HG02610 (cell line): ENCODE results near the gene DMC1.

Experiments used
- ATAC-seq: cut with Tn5 transposase; IDR thresholded peaks from one replicate; pipeline ENCODE4 v1.9.1; 2021; ENCODE audit warnings: mild to moderate bottlenecking, moderate library complexity; ENCODE audit not compliant: unreplicated experiment

The DMC1 gene

DNA sequence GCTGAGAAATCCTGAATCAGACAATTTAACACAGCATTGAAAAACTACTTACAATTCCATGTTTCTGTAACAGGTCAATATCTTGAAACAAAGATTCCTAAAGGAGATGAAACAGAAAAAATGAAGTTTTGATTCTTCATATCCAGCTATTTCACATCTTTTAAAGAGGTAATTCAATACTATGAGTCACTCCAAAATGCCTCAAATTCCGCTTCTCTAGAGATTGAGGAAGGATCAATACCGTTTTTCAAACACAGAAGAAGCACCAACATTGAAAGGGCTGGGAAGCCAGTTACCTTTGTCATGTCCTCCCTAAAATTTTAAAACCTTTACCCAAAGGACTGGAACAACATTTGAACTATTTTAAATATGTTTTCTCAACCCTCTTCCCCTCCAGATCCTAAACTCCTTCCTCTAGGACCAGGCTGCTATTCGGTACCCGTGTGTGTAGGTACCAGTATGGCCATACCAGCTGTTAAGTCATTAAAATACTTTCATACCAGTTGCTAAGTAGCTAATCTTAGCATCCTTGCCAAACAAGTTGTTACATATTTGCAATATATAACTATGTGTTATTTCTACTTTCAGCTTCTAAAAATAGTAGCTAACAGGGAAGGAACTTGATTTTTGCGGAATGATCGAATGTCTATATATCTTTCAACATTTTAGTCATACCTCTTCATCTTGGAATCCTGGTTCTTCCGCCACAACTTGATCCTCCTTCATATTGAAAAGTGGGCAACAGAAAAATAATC is 2.3 kb downstream of the DMC1 start:
- ATAC-seq, result no peak

DNA sequence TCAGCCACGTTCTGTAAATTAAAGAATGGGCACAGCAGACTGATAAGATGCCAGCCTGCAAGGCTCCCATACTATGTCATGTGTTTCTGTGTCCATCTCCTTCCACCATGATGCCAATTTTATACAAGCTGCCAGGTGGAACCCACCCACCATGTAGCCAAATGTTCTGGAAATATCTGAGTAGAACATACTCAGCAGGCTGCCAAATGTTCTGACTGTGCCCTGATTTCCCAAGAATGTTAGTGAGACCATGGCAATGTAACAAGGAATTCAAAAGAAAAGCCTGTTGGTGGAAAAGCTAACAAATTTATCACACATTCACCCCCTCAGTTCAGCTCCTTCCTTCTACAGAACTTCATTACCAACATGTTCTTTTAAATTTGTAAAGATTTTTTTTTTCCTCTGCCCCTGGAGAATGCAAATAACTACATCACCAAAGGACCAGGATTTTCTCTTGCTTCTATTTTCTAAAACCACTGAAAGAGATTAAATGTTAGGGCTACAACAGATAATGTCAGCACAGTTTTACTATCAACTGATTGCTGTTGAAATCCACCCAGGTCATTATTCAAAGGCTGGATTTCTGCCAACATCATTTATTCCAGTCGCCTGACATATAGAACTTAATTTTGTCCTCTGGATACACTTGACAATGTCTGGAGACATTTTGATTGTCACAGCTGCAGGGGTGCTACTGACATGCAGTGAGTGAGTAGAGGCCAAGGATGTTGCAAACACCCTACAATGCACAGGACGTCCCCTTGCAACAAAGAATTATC is 3.1 kb downstream of the DMC1 start:
- no peak for ATAC-seq

DNA sequence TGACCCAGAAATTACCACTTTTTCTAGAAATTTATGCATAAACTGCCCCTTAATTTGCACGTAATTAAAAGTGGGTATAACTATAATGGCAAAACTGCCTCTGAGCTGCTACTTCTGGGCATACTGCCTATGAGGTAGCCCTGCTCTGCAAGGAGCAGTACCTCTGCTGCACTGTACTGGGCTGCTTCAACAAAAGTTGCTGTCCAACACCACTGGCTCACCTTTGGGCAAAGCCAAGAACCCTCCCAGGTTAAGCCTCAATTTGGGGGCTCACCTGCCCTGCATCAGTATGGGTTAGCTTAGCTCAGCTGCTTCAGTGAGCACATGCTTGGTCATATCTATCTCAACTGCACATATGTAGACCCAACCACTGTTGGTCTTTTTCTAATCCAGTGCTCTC is 4.5 kb downstream of the DMC1 start:
- ATAC-seq, result no peak

DNA sequence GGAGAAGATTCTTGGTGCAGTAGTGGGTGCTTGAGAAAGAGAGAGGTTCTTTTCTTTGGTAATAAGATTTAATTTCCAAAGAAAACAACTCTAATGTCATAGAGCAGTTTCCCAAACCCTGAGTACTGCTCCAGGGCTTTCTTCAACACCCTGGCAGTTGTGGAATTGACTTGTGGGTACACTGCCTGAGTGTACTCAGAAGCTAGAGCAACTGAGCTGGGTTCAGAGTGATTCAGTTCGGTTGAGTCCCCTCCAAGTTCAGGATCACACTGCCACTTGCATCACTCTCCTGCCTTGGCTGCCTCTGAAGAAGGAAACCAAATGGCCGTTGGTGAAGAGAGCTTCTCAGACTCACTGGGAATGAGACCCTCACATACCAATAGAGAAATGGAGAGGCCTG is 5.3 kb downstream of the DMC1 start:
- ATAC-seq, result no peak

DNA sequence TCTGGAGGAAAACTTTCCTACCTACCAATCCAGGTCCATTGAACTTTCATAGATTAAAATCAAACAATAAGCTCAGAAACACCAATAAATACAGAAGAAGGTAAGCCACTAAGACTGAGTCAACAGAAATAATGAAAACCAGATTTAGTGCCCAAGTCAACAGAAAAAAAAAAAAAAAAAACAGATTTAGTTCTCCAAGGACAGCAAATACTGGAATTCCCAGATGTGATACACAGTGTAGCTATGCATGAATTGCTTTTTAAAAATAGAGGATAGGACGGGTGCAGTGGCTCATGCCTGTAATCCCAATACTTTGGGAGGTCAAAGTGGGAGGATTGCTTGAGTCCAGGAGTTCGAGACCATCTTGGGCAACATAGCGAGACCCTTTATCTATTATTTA is 15.7 kb downstream of the DMC1 start:
- ATAC-seq, result no peak

DNA sequence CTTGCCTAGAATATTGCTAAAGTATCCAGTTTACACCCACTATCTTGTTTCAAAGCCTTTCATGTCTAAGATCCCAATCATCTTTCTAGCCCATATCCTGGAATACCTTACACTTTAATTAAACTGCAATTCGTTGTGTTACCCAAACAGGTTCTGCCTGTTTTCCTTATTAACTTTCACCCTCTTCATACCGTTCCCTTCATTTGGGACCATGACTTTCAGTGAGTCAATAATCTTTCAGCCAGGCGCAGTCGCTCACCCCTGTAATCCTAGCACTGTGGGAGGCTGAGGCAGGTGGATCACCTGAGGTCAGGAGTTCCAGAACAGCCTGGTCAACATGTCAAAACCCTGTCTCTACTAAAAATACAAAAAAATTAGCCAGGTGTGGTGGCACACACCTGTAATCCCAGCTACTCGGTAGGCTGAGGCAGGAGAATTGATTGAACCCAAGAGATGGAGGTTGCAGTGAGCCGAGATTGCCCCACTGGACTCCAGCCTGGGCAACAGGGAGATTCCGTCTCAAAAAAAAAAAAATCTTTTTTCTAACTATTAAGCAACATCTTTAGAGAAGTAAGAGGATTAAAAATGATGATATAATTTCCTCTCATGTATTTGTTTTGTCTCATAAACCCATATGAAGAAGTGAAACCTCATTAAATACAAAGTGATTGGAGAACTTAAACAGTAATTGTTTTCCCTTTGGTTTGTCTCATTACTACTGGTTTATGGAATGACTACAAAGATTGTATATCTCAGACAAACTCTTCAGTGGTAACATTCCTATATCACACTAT is 20.7 kb downstream of the DMC1 start:
- no peak for ATAC-seq

DNA sequence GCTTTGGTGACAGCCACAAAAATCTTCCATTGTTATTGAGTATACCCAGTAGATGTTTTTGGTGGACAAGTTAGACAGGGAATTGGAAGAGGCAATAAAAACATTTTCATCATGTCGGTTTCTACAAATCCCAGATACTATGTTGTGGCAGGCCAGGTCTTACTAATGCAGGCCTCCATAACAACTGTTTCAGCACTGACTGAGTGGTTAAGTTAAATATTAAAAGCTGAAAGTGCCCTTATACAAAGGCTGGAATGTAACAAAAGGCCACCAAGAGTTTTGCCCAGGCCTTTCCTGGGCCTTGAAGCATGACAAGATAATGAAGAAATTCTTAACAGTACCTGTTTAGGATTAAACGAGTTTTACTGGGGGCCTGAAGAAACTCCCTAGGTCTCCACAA is 29.3 kb downstream of the DMC1 start:
- no peak for ATAC-seq

DNA sequence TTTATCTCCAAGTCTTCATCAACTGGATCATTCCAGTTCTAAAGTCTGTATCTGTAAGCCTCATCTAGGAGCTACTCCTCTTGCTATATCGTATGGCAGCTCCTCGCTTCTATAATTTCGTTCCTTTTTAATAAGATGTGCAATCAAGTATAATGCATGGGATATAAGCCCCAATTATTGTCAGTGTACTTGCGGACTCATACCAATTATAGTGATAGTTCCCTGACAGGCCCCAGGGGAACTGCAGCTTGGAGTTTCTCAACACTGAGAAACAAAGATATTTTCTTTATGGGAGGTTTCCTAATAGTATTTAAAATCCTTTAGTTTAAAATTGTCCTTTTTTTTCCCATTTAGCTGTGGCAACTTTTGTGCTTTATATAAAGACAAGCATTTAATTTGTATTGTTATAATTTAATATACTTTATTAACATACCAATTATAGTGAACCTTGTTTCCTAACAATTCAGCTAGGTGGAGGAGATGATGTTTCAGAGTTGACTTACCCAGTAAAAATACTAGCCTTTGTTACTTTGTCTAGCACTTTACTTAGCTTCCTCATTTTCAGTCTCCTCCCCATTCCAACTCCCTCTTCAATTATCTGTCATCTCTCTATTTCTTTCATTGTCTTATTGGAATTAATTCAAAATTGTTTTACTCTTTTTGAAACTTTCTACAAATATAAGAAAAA is 38.6 kb downstream of the DMC1 start:
- ATAC-seq, result no peak

DNA sequence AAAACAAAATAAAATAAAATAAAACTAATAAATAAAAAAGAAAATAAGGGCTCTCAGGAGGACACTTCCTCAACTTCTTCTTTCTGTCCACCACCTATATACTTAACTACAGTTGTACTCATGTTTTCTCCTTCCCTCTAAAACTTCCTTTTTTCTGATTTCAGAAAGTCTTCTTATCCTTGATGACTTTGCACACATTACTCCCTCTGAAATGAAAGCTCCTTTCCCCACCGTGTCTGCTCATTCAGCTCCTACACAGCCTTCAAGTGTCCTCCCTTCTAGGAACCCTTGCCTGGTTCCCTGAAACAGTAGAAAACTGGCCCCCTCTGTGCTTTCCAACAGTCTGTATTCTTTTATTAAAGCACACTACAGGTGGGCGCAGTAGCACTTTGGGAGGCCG is 45.6 kb downstream of the DMC1 start:
- no peak for ATAC-seq

DNA sequence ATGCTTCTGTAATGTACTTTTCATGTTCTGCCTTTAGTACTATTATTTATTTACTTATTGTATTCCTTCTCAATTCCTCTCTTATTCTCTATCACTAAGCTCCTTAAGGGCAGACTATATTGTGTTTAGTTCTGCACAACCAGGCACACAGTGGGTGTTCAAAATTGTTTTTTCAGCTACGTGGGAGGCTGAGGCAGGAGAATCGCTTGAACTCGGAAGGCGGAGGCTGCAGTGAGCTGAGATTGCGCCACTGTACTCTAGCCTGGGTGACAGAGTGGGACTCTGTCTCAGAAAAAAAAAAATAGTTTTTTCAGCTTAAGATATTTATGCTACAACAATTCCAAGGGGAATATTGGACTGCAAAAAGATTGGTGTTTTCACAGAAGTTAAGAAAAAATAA is 46.5 kb downstream of the DMC1 start:
- ATAC-seq, result no peak

DNA sequence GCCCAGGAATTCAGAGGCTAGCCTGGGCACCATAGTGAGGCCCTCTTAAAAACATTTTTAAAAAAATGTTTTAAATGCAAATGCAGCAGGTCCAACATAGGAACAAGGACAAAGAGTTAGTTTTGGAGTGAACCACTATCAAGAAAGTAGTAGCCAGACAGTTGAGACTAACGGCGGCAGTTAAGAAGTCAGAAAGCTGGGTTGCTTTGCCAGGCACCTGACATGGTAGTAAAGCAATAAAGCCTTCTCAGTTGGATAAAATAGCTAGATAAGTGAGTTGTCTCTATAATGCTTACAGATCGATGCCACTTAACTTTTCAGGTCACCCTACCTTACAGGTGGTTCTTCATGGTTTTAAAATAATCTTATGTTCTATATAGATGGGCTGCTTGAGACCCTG is 47.0 kb downstream of the DMC1 start:
- no peak for ATAC-seq

DNA sequence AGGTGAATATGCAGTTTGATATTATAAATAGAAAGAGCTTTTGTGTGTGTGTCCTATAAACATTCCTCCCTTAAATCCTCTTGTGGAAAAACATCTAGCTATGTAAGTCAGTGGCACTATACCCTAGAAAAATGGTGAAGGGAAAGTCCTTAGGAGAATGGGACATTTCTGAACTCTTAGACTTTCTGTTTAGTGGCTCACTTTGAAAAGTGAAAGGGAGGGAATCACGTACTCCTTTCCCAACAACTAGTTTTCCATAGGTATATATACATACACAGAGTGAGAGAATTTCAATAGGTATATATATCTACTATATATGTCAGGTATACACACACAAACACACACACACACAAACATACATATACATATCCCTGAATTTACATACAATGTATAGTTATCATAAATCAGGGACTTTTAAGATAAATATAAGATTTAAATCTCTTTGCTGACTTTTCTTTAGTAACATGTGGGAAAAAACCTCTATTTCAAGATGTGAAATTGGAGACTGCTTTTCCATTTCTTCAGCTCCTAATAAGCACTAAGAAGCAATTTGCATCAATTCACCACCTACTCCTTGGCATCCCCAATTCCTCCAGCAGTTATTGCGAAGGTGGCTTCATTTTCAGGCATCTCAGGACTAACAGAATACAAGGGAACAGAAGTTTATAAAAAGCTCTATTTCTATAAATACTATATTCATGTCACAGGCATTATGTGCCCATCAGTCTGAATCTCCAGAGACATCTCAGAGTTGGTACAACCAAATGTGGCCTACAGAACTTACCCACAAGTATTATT is 50.3 kb downstream of the DMC1 start:
- ATAC-seq, result no peak

DNA sequence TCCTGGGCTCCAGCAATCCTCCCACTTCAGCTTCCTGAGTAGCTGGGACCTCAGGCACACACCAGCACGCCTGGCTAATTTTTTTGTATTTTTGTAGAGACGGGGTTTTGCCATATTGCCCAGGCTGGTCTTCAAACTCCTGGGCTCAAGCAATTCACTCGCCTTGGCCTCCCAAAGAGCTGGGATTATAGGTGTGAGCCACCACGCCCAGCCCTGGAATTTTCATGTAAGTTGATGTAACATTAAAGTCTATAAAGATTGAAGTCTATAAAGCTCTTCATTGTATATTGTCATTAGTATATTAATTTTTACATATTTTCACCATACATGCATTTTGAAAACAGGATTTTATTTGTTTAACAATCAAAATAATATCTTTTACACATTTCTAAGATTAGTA is 51.4 kb downstream of the DMC1 start:
- no peak for ATAC-seq

DNA sequence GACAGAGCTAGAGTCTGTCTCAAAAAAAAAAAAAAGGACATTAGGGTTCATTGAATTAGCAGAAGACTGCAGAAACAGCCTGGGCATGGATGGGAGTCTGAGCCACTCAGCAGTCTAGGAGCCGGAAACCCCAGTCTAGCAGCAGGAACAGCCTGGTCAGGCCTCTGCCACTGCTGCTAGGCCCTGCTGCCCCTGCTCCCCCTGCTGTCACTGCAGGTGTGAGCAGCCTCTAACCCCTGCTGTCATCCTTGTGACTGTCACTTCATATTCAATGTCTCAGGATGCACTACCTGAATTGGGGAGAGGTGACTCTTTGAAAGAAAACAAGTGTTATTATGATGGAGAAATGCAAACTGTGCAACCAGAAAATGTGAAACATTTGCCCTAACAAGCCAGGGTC is 56.9 kb downstream of the DMC1 start:
- no peak for ATAC-seq

DNA sequence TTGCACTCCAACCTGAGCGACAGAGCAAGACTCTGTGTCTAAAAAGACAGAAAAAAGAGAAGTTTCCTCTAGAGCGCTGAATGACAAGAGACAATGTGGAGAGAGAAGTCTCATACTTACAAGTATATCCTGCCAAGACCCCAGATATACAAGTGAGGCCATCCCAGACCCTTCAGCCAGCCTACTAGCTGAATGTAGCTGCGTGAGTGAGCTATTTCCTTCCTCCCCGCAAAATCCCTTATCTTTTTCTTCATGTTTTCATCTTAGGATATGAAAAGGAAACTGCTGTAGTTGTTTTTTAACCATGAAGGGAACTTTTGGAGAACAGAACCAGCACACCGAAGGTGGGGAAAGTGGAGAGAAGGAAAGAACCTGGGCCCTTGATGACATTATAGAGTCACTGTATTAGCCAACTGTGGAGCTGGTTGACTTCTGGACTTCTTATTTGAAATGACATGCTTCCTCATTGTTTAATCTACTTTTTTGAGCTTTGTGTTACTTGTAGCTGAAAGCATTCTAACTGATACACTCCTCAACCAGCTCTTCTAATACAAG is 59.5 kb downstream of the DMC1 start:
- no peak for ATAC-seq

DNA sequence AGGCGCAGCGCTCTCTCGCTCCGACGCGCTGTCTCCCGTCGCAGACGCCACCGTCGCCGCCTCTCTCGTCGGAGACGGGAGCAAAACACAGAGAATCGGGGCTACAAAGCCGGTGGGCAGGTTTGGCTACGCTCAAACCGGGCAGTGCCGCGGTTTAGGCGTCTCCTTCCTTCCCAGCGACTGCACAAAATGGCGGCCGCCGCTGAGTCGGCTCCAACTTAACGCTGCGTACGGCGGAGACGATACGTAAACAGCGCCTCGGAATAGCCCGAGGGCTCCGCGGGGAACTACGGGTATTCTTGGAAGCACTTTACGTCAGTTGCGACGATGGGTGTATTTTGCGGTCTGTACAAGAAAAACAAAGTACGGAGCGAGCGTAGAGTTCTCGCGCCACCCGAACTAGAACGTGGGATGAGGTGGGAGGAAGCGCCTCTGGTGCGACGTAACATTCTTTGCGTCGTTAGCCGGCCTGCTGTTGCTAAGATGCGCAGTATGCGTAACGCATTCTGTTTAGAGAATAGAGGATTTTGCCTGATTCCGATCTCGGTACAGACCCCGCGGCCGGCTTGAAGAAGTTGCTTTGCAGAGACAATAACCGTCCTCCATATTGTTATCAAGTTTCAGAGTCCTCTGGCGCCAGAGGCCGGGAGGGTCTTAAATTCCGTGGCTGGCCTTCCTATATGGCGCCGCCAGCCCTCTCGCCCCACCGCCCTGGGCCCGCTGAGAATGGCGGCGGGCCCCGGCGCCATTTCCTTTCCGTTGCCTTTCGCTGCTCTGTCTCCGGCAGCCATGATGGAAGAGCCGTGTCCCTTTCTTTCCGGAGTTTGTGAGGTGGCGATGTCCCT is 63.6 kb downstream of the DMC1 start, which contains the start of gene DDX17:
Gene DDX17 (minus strand): TSS at position 194 of the 845 bp plus-strand sequence.
- peak; percentile 73 for ATAC-seq

DNA sequence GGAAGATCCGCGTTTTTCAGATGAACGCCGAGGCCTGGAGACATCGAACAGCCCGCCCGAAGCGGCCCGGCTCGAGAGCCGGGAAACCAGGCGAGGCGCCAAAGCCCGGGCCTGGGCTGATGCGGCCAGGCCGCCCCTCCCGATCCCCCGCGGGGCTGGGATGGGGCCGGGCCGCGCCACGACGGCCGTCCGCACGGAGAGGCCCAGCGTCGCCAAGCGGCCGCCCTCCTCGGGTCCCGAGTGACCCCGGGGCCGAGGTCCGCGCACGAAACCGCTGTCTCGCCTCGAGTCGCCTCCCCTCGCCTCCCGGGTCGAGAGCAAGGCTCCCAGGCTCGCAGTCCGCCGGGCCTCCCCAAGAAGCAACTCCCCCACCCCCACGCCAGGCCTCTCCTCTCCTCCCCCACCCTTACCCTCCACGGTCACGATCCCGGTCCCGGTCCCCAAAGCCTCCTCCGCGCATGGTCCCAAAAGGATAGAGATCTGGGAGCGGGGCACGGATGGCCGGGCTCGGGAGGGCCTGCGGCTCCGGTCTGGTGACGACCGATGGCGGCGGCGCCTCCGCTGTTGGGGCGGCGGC is 64.4 kb downstream of the DMC1 start:
- peak; percentile 20 for ATAC-seq

DNA sequence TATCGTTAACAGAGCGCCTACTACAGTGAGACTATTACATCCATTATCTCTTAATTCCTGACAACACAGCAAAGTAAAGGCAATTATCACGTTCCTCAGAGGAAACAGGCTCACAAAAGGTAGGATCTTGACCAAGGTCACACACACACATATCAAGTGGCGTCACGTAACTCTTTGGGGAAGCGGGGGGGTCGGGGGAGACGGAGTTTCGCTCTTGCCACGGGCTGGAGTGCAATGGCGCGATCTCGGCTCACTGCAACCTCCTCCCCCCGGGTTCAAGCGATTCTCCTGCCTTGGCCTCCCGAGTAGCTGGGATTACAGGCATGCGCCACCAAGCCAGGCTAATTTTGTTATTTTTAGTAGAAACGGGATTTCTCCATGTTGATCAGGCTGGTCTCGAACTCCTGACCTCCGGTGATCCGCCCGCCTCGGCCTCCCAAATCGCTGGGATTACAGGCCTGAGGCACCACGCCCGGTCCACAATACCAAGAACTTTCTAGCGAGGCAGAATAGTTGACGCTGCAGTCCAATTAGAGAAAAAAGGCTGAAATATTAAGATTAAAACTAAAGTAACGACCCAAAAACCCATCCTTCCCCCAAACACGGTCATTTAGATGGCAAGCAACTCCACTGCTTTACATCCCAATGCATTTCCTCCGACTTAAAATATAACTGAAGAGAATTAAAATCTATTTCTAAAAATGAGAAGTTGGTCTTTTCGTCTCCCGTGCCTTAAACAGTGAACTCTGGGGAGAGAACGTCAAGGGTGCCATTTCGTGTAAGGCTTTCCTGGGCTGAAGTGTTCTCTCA is 65.0 kb downstream of the DMC1 start:
- ATAC-seq, result no peak
